ENCODE data around the gene INPP5E. TPM values are rescaled to one million over a fixed set of nuclear protein-coding genes. Genes with fewer than 3 reads are reported as not detected.

The INPP5E gene
- total RNA-seq, 4 donors from 2014 or later, result 6.7 to 19.7 (median 11.2) TPM

- no peak for DNase-seq
Measured at GRCh38 chr9:136464241-136464640, 24.6 kb upstream of the INPP5E start.

GRCh38 chr9:136463578-136463977 is 23.9 kb upstream of the INPP5E start:
- no peaks in the 10 kb centered on the region for H3K36me3 ChIP-seq

More at GRCh38 chr9:136464241-136464640, 24.6 kb upstream of the INPP5E start:
- H3K27me3 ChIP-seq, result no peaks in the 10 kb centered on the region
- no peaks in the 10 kb centered on the region for H3K36me3 ChIP-seq
- intact Hi-C loops (cut with DNase I; ENCODE audit: low total_unique reads), result no loop called here
- H3K9me3 ChIP-seq, result no peaks in the 10 kb centered on the region
- H3K4me1 ChIP-seq, result no peaks in the 10 kb centered on the region
- no peak overlapping the region for H3K4me3 ChIP-seq
- TF ChIP-seq POLR2A (IDR thresholded peaks at IDR 0.05), result no peak
- no peak for TF ChIP-seq CTCF (IDR thresholded peaks at IDR 0.05)
- no peak overlapping the region for H3K27ac ChIP-seq

DNA sequence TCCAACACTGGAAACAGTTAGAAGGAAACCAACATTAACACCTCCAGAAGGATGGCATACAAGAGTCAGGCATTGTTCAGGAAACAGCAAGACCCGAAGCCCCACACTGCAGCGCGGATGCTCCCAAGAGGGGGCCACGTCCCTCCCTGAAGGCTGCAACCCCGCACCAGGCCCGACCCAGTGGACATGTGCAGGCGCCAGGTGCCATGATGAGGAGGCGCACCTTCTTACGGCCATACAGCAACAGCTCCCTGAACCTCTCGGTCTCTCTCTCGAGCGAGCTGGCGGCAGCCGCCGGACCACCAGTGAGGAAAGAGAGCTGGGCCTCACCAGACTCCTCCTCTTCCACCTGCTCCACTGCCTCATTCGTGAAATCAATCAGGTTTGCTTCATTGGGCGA is 23.0 kb upstream of the INPP5E start:
- TF ChIP-seq CTCF (IDR thresholded peaks at IDR 0.05) (no peak), POLR2A (IDR thresholded peaks at IDR 0.05) (no peak)
- no peaks in the 10 kb centered on the region for H3K9me3 ChIP-seq
- H3K36me3 ChIP-seq, result no peaks in the 10 kb centered on the region
- H3K27me3 ChIP-seq, result no peaks in the 10 kb centered on the region
- no peak overlapping the region for H3K4me3 ChIP-seq
- H3K27ac ChIP-seq, result no peak overlapping the region
- H3K4me1 ChIP-seq, result no peaks in the 10 kb centered on the region
- DNase-seq, result no peak
- intact Hi-C loops (cut with DNase I; ENCODE audit: low total_unique reads), result no loop called here

More at GRCh38 chr9:136463578-136463977, 23.9 kb upstream of the INPP5E start:
- H3K4me3 ChIP-seq, result no peak overlapping the region
- intact Hi-C loops (cut with DNase I; ENCODE audit: low total_unique reads), result no loop called here
- H3K27ac ChIP-seq, result no peak overlapping the region
- TF ChIP-seq POLR2A (IDR thresholded peaks at IDR 0.05) (no peak), CTCF (IDR thresholded peaks at IDR 0.05) (no peak)
- no peaks in the 10 kb centered on the region for H3K4me1 ChIP-seq
- no peaks in the 10 kb centered on the region for H3K27me3 ChIP-seq
- H3K9me3 ChIP-seq, result no peaks in the 10 kb centered on the region
- DNase-seq, result no peak

DNA sequence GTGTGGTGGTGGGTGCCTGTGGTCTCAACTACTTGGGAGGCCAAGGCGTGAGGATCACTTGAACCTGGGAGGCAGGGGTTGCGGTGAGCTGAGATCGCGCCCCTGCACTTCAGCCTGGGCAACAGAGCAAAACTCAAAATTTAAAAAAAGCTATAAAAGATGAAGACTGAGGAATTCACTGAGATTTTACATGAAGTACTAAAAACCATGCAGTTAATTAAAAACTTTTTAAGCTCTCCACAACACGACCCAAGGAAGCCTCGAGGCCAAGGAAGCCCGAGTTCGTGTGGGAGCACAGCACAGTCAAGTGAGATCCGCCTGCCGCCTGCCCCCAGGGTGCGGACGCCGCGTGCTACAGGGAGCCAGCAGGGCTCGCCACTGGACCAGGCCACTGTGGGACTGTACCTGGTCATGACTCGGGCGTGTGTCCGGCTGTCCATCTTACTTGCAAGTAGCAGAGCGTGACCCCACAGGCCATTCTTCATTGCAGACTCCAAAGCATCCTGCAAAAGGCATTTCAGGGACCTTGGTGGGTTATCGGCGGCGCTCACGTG is 21.2 kb upstream of the INPP5E start:
- no peak for DNase-seq
- no peak for TF ChIP-seq POLR2A (IDR thresholded peaks at IDR 0.05)
- no peak for TF ChIP-seq CTCF (IDR thresholded peaks at IDR 0.05)
- intact Hi-C loops (cut with DNase I; ENCODE audit: low total_unique reads), result no loop called here
- Histone ChIP-seq H3K36me3 (no peaks in the 10 kb centered on the region), H3K27me3 (no peaks in the 10 kb centered on the region), H3K4me3 (no peak overlapping the region), H3K9me3 (no peaks in the 10 kb centered on the region), H3K4me1 (no peaks in the 10 kb centered on the region), H3K27ac (no peak overlapping the region)

GRCh38 chr9:136459425-136459824 is 19.8 kb upstream of the INPP5E start:
- TF ChIP-seq CTCF (IDR thresholded peaks at IDR 0.05) (no peak), POLR2A (IDR thresholded peaks at IDR 0.05) (no peak)

More at GRCh38 chr9:136459425-136459824, 19.8 kb upstream of the INPP5E start:
- H3K27ac ChIP-seq, result no peak overlapping the region
- H3K9me3 ChIP-seq, result no peaks in the 10 kb centered on the region
- intact Hi-C loops (cut with DNase I; ENCODE audit: low total_unique reads), result no loop called here
- no peaks in the 10 kb centered on the region for H3K36me3 ChIP-seq
- no peaks in the 10 kb centered on the region for H3K27me3 ChIP-seq
- H3K4me1 ChIP-seq, result no peaks in the 10 kb centered on the region
- H3K4me3 ChIP-seq, result no peak overlapping the region
- no peak for DNase-seq

All from uterus (tissue), 4 donors.